Activated naive CD4-positive, alpha-beta T cell treated with anti-CD3 and anti-CD28 coated beads for 36 hours (primary cell): ENCODE data around the gene CADPS. TPM values are rescaled to one million over a fixed set of nuclear protein-coding genes. Genes with fewer than 3 reads are reported as not detected.

Source experiments
- CTCF ChIA-PET: fragments of 350-600 bp; sonication (Branson Sonifier 250); formaldehyde crosslinking; loops from one replicate; lab custom pipeline; 2021; ENCODE audit warnings: antibody characterized with exemption; lab: Charles Lee
- DNase-seq: peaks from one replicate; pipeline ENCODE4 v3.0.0-alpha.2; 2020
- H3K27ac Mint-ChIP-seq: one replicate; pipeline ENCODE4 v1.8.0; 2021; ENCODE audit warnings: mild to moderate bottlenecking, mixed read lengths
- H3K27me3 Mint-ChIP-seq: one replicate; pipeline ENCODE4 v1.8.0; 2021; ENCODE audit warnings: low read depth, mixed read lengths
- H3K36me3 Mint-ChIP-seq: one replicate; pipeline ENCODE4 v1.8.0; 2021; ENCODE audit warnings: low read depth, mixed read lengths
- H3K4me1 Mint-ChIP-seq: one replicate; pipeline ENCODE4 v1.8.0; 2021; ENCODE audit warnings: low read depth, mixed read lengths
- H3K4me3 Mint-ChIP-seq: one replicate; pipeline ENCODE4 v1.8.0; 2021; ENCODE audit warnings: mild to moderate bottlenecking, moderate library complexity, mixed read lengths
- H3K9me3 Mint-ChIP-seq: one replicate; pipeline ENCODE4 v1.8.0; 2021; ENCODE audit warnings: mixed read lengths
- intact Hi-C: fragments of 100-400 bp; cut with micrococcal nuclease; formaldehyde crosslinking; loops from one replicate; pipeline ENCODE4 v1.15.1; 2023
- total RNA-seq, 2 experiments: library from RNA; stranded (reverse); gene quantifications; one replicate each; pipeline ENCODE4 v1.2.3, GENCODE V29; 2021

The CADPS gene
- total RNA-seq, 2 experiments from 2014 or later, result not detected

- no peaks in the 10 kb centered on the region for H3K4me1 Mint-ChIP-seq
- no peaks in the 10 kb centered on the region for H3K9me3 Mint-ChIP-seq
- H3K27me3 Mint-ChIP-seq, result peaks cover 10% of the 10 kb centered on the region
- no peak overlapping the region for H3K27ac Mint-ChIP-seq
- H3K4me3 Mint-ChIP-seq, result no peak overlapping the region
- no peak for DNase-seq
- CTCF ChIA-PET, result no interaction called here
- H3K36me3 Mint-ChIP-seq, result no peaks in the 10 kb centered on the region
- intact Hi-C loops, result no loop called here
These were observed 188.5 kb downstream of the CADPS start for GRCh38 chr3:62686503-62687294.

GRCh38 chr3:62682826-62683225 is 192.4 kb downstream of the CADPS start:
- CTCF ChIA-PET, result no interaction called here
- no peaks in the 10 kb centered on the region for H3K36me3 Mint-ChIP-seq
- H3K4me3 Mint-ChIP-seq, result no peak overlapping the region
- no peaks in the 10 kb centered on the region for H3K4me1 Mint-ChIP-seq
- H3K9me3 Mint-ChIP-seq, result no peaks in the 10 kb centered on the region
- no peak overlapping the region for H3K27ac Mint-ChIP-seq
- no peak for DNase-seq
- peaks cover 10% of the 10 kb centered on the region for H3K27me3 Mint-ChIP-seq
- intact Hi-C loops, result no loop called here

GRCh38 chr3:62679988-62680387 is 195.2 kb downstream of the CADPS start:
- Mint-ChIP-seq H3K27me3 (peaks cover 9% of the 10 kb centered on the region), H3K9me3 (no peaks in the 10 kb centered on the region), H3K4me1 (no peaks in the 10 kb centered on the region), H3K27ac (no peak overlapping the region), H3K36me3 (no peaks in the 10 kb centered on the region), H3K4me3 (no peak overlapping the region)
- CTCF ChIA-PET, result no interaction called here
- intact Hi-C loops, result no loop called here
- no peak for DNase-seq

GRCh38 chr3:62678841-62679240 is 196.4 kb downstream of the CADPS start:
- DNase-seq, result no peak
- no peaks in the 10 kb centered on the region for H3K36me3 Mint-ChIP-seq
- CTCF ChIA-PET, result no interaction called here
- intact Hi-C loops, result no loop called here
- H3K9me3 Mint-ChIP-seq, result no peaks in the 10 kb centered on the region
- H3K4me1 Mint-ChIP-seq, result no peaks in the 10 kb centered on the region
- H3K27me3 Mint-ChIP-seq, result peaks cover 9% of the 10 kb centered on the region
- no peak overlapping the region for H3K27ac Mint-ChIP-seq
- no peak overlapping the region for H3K4me3 Mint-ChIP-seq

- Mint-ChIP-seq H3K27me3 (peaks cover 5% of the 10 kb centered on the region), H3K9me3 (no peaks in the 10 kb centered on the region), H3K27ac (no peak overlapping the region), H3K4me1 (no peaks in the 10 kb centered on the region), H3K36me3 (no peaks in the 10 kb centered on the region), H3K4me3 (no peak overlapping the region)
- no peak for DNase-seq
- CTCF ChIA-PET, result no interaction called here
- intact Hi-C loops, result no loop called here
These were observed 197.3 kb downstream of the CADPS start for GRCh38 chr3:62677926-62678325.

GRCh38 chr3:62676689-62677271 is 198.4 kb downstream of the CADPS start:
- DNase-seq, result no peak
- H3K27ac Mint-ChIP-seq, result no peak overlapping the region
- H3K4me3 Mint-ChIP-seq, result no peak overlapping the region
- H3K9me3 Mint-ChIP-seq, result no peaks in the 10 kb centered on the region
- H3K27me3 Mint-ChIP-seq, result peaks cover 5% of the 10 kb centered on the region
- no peaks in the 10 kb centered on the region for H3K36me3 Mint-ChIP-seq
- CTCF ChIA-PET, result no interaction called here
- H3K4me1 Mint-ChIP-seq, result no peaks in the 10 kb centered on the region
- intact Hi-C loops, result no loop called here

GRCh38 chr3:62675492-62675891 is 199.7 kb downstream of the CADPS start:
- no peak overlapping the region for H3K4me3 Mint-ChIP-seq
- H3K9me3 Mint-ChIP-seq, result no peaks in the 10 kb centered on the region
- no peak for DNase-seq
- CTCF ChIA-PET, result no interaction called here
- peaks cover 5% of the 10 kb centered on the region for H3K27me3 Mint-ChIP-seq
- intact Hi-C loops, result no loop called here
- no peaks in the 10 kb centered on the region for H3K4me1 Mint-ChIP-seq
- H3K27ac Mint-ChIP-seq, result no peak overlapping the region
- no peaks in the 10 kb centered on the region for H3K36me3 Mint-ChIP-seq

- intact Hi-C loops, result no loop called here
- Mint-ChIP-seq H3K36me3 (no peaks in the 10 kb centered on the region), H3K4me1 (no peaks in the 10 kb centered on the region), H3K4me3 (no peak overlapping the region), H3K27ac (no peak overlapping the region), H3K27me3 (peaks cover 5% of the 10 kb centered on the region), H3K9me3 (no peaks in the 10 kb centered on the region)
- no peak for DNase-seq
- CTCF ChIA-PET, result no interaction called here
These were observed 202.3 kb downstream of the CADPS start for GRCh38 chr3:62672988-62673313.

GRCh38 chr3:62672270-62672987 is 202.8 kb downstream of the CADPS start:
- intact Hi-C loops, result no loop called here
- DNase-seq, result no peak
- CTCF ChIA-PET, result no interaction called here
- H3K9me3 Mint-ChIP-seq, result no peaks in the 10 kb centered on the region
- no peaks in the 10 kb centered on the region for H3K4me1 Mint-ChIP-seq
- no peak overlapping the region for H3K27ac Mint-ChIP-seq
- peaks cover 5% of the 10 kb centered on the region for H3K27me3 Mint-ChIP-seq
- H3K4me3 Mint-ChIP-seq, result no peak overlapping the region
- H3K36me3 Mint-ChIP-seq, result no peaks in the 10 kb centered on the region

GRCh38 chr3:62670351-62670750 is 204.9 kb downstream of the CADPS start:
- Mint-ChIP-seq H3K27ac (no peak overlapping the region), H3K27me3 (peaks cover 9% of the 10 kb centered on the region), H3K4me1 (no peaks in the 10 kb centered on the region), H3K9me3 (no peaks in the 10 kb centered on the region), H3K4me3 (no peak overlapping the region), H3K36me3 (no peaks in the 10 kb centered on the region)
- no peak for DNase-seq
- CTCF ChIA-PET, result no interaction called here
- intact Hi-C loops, result no loop called here

GRCh38 chr3:62669161-62669560 is 206.1 kb downstream of the CADPS start:
- intact Hi-C loops, result no loop called here
- H3K9me3 Mint-ChIP-seq, result no peaks in the 10 kb centered on the region
- peaks cover 10% of the 10 kb centered on the region for H3K27me3 Mint-ChIP-seq
- no peaks in the 10 kb centered on the region for H3K36me3 Mint-ChIP-seq
- no peak overlapping the region for H3K27ac Mint-ChIP-seq
- DNase-seq, result no peak
- H3K4me1 Mint-ChIP-seq, result no peaks in the 10 kb centered on the region
- H3K4me3 Mint-ChIP-seq, result no peak overlapping the region
- CTCF ChIA-PET, result no interaction called here

GRCh38 chr3:62667714-62668113 is 207.5 kb downstream of the CADPS start:
- no peaks in the 10 kb centered on the region for H3K36me3 Mint-ChIP-seq
- H3K4me3 Mint-ChIP-seq, result no peak overlapping the region
- no peak overlapping the region for H3K27ac Mint-ChIP-seq
- peaks cover 10% of the 10 kb centered on the region for H3K27me3 Mint-ChIP-seq
- CTCF ChIA-PET, result interaction anchor here (0.6 kb wide), 1 partner anchor 41 kb away, joined by 3 read pairs; no protein-coding TSS in a partner anchor
- intact Hi-C loops, result no loop called here
- H3K4me1 Mint-ChIP-seq, result no peaks in the 10 kb centered on the region
- H3K9me3 Mint-ChIP-seq, result no peaks in the 10 kb centered on the region
- no peak for DNase-seq
